Regular cardiac myocyte (primary cell): ENCODE data around the gene SERTAD2. TPM values are rescaled to one million over a fixed set of nuclear protein-coding genes. Genes with fewer than 3 reads are reported as not detected.

Source experiments
- total RNA-seq: library from RNA; depleted of rRNA; stranded (reverse); fragments of >200 nt; gene quantifications from 2 replicates; pipeline ENCODE4 v1.2.3, GENCODE V29; 2014

Gene SERTAD2
- 9.4 and 11.0 TPM in 2 replicates for total RNA-seq

GRCh38 chr2:64653109-64654062, at the start of gene SERTAD2:
Gene SERTAD2, minus strand, starts transcription at chr2:64653913. Its CDS starts 17,042 bp downstream, at chr2:64636871.

Other genes starting within 250 kb of the SERTAD2 start
- gene LGALSL, start 199.8 kb downstream of the SERTAD2 start, total RNA-seq = 3.1 and 6.2 TPM in 2 replicates
- 33.4 and 44.3 TPM in 2 replicates for gene AFTPH, start 129.6 kb downstream of the SERTAD2 start, total RNA-seq